WERI-Rb-1 (cell line): ENCODE results near the gene ROBO2.

Experiments used
- DNase-seq: peaks from one replicate; pipeline ENCODE4 v3.0.0-alpha.2; 2020
- H3K27ac ChIP-seq: fragments of 250-450 bp; sonication (Bioruptor Pico); 2 replicates; pipeline ENCODE4 v1.5.1; 2020; ENCODE audit warnings: mild to moderate bottlenecking, moderate library complexity
- H3K27me3 ChIP-seq: fragments of 250-450 bp; sonication (Bioruptor Pico); 2 replicates; pipeline ENCODE4 v1.5.1; 2021; ENCODE audit warnings: mild to moderate bottlenecking, low read depth, moderate library complexity; ENCODE audit not compliant: insufficient read depth, severe bottlenecking
- H3K36me3 ChIP-seq: fragments of 250-450 bp; sonication (Bioruptor Pico); 2 replicates; pipeline ENCODE4 v1.5.1; 2020; ENCODE audit warnings: mild to moderate bottlenecking, moderate library complexity
- H3K4me3 ChIP-seq: 2 replicates; pipeline ENCODE4 v1.5.1; 2011; ENCODE audit warnings: low read depth, mild to moderate bottlenecking, control low read depth, low read length
- H3K9me3 ChIP-seq: fragments of 250-450 bp; sonication (Bioruptor Pico); 2 replicates; pipeline ENCODE4 v1.5.1; 2021; ENCODE audit warnings: mild to moderate bottlenecking, moderate library complexity; ENCODE audit not compliant: severe bottlenecking
- TF ChIP-seq, protein P1 (sequence below): IDR thresholded peaks from 2 replicates; pipeline ENCODE4 v1.5.1; 2011; ENCODE audit warnings: low read depth, mild to moderate bottlenecking, control low read depth, inconsistent platforms, low read length

The ROBO2 gene

DNA sequence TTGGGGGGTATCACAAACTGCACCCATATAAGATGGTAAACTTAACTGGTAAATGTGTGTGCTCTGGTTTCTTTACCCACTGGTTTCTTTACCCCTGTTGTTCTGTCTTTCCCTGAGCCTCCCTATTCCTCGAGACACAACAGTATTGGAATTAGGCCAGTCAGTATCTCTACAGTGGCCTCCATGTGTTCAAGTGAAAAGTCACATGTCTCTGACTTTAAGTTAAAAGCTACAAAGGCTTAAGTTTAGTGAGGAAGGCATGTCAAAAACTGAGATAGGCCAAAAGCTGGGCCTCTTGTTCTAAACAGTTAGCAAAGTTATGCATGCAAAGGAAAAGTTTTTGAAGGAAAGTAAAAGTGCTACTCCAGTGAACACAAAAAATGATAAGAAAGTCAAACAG lies 513.3 kb downstream of the ROBO2 start:
- H3K4me3 ChIP-seq = no peak overlapping the region
- no peak overlapping the region for H3K27ac ChIP-seq
- no peaks in the 10 kb centered on the region for H3K9me3 ChIP-seq
- no peak for DNase-seq
- TF ChIP-seq, protein P1, sequence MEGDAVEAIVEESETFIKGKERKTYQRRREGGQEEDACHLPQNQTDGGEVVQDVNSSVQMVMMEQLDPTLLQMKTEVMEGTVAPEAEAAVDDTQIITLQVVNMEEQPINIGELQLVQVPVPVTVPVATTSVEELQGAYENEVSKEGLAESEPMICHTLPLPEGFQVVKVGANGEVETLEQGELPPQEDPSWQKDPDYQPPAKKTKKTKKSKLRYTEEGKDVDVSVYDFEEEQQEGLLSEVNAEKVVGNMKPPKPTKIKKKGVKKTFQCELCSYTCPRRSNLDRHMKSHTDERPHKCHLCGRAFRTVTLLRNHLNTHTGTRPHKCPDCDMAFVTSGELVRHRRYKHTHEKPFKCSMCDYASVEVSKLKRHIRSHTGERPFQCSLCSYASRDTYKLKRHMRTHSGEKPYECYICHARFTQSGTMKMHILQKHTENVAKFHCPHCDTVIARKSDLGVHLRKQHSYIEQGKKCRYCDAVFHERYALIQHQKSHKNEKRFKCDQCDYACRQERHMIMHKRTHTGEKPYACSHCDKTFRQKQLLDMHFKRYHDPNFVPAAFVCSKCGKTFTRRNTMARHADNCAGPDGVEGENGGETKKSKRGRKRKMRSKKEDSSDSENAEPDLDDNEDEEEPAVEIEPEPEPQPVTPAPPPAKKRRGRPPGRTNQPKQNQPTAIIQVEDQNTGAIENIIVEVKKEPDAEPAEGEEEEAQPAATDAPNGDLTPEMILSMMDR = no peak
- H3K36me3 ChIP-seq = peaks cover 9% of the 10 kb centered on the region
- no peaks in the 10 kb centered on the region for H3K27me3 ChIP-seq

DNA sequence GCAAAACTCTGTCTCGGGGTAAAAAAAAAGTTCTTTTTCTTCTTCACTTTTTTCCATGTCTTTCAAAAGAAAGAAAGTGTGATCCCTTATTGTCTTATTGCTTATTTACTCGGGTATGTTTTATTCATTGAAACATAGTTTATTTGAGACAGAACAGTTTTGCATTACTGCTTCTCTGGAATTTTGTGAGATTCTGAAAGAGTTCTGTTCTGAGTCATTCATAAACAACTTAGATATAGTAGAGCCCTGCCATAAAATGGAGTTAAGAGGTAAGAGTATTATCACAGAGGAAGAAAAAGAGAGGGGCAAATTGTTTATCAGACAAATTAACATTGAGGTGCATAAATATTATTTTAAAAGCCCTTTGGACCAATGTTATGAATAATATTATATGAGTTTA lies 522.2 kb downstream of the ROBO2 start:
- peaks cover 17% of the 10 kb centered on the region for H3K36me3 ChIP-seq
- H3K4me3 ChIP-seq = no peak overlapping the region
- DNase-seq = no peak
- TF ChIP-seq, protein P1 = no peak
- no peak overlapping the region for H3K27ac ChIP-seq
- no peaks in the 10 kb centered on the region for H3K27me3 ChIP-seq
- H3K9me3 ChIP-seq = no peaks in the 10 kb centered on the region

DNA sequence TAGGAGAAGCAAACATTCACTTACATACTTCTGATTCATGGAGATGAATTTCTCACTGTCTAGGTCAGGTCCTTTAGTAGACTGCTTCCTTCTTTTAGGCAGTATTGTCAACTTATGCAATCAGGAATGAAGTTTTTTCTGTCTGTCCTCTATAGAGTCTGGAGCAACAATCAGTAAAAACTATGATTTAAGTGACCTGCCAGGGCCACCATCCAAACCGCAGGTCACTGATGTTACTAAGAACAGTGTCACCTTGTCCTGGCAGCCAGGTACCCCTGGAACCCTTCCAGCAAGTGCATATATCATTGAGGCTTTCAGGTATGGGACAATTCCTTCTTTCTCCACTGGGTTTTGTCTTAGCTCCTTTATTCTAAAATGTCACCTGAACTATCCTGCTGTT lies 523.1 kb downstream of the ROBO2 start:
- H3K36me3 ChIP-seq = peaks cover 17% of the 10 kb centered on the region
- no peak for DNase-seq
- H3K27ac ChIP-seq = no peak overlapping the region
- no peak overlapping the region for H3K4me3 ChIP-seq
- no peaks in the 10 kb centered on the region for H3K9me3 ChIP-seq
- no peaks in the 10 kb centered on the region for H3K27me3 ChIP-seq
- TF ChIP-seq, protein P1 = no peak

DNA sequence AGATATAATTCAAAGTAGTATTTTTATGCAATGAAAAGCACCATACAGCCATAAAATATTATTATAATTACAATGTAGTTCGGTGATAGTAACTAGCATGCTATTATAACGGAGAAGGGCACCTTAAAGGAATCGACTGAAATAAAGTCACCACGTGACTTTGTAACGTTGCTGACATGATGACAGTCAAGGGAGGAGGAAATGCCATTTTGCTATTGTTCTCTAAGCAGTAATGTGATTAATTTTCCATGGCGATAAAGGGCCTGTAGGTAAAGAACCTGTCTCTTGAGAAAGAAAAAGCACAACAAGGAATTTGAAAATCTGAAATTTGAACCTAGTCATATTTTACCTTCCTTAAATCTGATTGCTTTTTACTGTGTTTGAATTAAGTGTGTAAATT lies 526.2 kb downstream of the ROBO2 start:
- TF ChIP-seq, protein P1 = no peak
- H3K9me3 ChIP-seq = no peaks in the 10 kb centered on the region
- no peaks in the 10 kb centered on the region for H3K27me3 ChIP-seq

DNA sequence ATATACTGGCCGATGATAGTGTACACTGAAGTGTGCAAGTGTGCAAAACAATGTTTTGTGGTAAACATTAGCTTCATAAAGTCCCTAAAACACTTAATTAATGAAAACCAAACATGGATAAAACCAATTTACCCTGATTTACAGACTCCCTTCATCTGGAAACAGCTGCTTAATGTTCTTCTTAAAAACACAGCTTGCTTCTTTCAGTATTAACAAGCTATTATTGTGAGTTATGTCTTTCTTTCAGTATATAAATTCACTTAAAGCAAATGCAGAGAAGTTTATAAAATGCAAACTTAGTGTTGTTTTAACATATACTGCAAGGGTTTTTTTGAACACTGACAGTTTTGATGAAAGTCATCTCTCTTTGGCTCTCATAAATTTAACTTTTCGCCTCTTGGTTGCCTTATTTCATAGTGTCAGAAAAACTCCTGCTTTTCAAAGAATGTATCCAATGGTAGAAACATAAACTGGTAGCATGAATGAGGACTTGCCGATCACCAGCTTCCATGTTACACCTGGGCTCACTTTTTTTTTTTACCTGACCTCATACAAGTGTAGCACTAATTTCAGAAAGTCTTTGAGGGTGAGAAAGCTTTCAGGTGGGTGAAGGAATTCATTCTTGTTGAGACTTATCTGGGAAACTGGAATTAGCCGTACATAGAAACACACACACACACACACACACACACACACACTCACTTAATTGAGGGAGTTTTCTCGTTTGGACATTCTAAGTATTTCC lies 532.2 kb downstream of the ROBO2 start:
- DNase-seq = no peak
- H3K36me3 ChIP-seq = peaks cover 15% of the 10 kb centered on the region
- H3K27ac ChIP-seq = no peak overlapping the region
- H3K9me3 ChIP-seq = no peaks in the 10 kb centered on the region
- H3K27me3 ChIP-seq = no peaks in the 10 kb centered on the region
- TF ChIP-seq, protein P1 = no peak
- no peak overlapping the region for H3K4me3 ChIP-seq

More for the DNA sequence above, 526.2 kb downstream of the ROBO2 start:
- no peak for DNase-seq
- Histone ChIP-seq H3K4me3 (no peak overlapping the region), H3K27ac (no peak overlapping the region), H3K36me3 (peaks cover 14% of the 10 kb centered on the region)

DNA sequence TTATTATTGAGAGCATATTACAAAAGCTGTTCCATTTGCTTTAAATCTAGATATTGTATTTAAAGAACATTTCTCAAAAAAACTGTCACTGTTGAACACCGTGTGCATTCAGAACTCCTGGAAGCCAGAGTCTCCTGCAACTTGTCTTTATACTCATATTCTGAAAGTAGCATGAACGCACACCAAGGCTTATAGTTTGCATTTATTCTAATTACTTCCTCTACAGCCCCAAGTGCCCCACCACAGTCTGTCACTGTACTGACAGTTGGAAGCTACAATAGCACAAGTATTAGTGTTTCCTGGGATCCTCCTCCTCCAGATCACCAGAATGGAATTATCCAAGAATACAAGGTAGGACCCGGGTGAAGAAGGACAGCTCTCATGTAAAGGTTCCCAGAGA lies 537.4 kb downstream of the ROBO2 start:
- Histone ChIP-seq H3K27ac (no peak overlapping the region), H3K4me3 (no peak overlapping the region), H3K9me3 (no peaks in the 10 kb centered on the region), H3K36me3 (peaks cover 11% of the 10 kb centered on the region; the same call in 1 of the 2 replicates), H3K27me3 (no peaks in the 10 kb centered on the region)
- peak; percentile 11 for DNase-seq
- TF ChIP-seq, protein P1 = no peak
